Gastroesophageal sphincter (tissue), 4 donors: Measurements from ENCODE around the gene OTOS. TPM values are rescaled to one million over a fixed set of nuclear protein-coding genes. Genes with fewer than 3 reads are reported as not detected.

Experiments
- ATAC-seq: fragments of 150-250 bp; one replicate; pipeline ENCODE4 v1.9.1; 2016; ENCODE audit warnings: mild to moderate bottlenecking, moderate library complexity
- H3K27ac ChIP-seq, 4 donors: fragments of 200-600 bp; sonication (generic) in 3 of 4; 1 replicate in 3 of 4; 2 replicates in 1 of 4; pipeline ENCODE4 v1.5.1; 2016 to 2019
- H3K27me3 ChIP-seq: fragments of 200-600 bp; sonication (generic); one replicate; pipeline ENCODE4 v1.5.1; 2019
- H3K36me3 ChIP-seq, 2 donors: fragments of 200-600 bp; sonication (generic); one replicate each; pipeline ENCODE4 v1.5.1; 2019; ENCODE audit warnings: control low read depth in 1 of 2
- H3K4me1 ChIP-seq, 3 donors: fragments of 200-600 bp; sonication (generic); 1 replicate in 2 of 3; 2 replicates in 1 of 3; pipeline ENCODE4 v1.5.1; 2016 to 2019; ENCODE audit warnings: control low read depth in 2 of 3
- H3K4me3 ChIP-seq, 2 donors: fragments of 200-600 bp; sonication (generic); one replicate each; pipeline ENCODE4 v1.5.1; 2019; ENCODE audit warnings: mild to moderate bottlenecking in 1 of 2, moderate library complexity in 1 of 2
- H3K9me3 ChIP-seq, 3 donors: fragments of 200-600 bp; sonication (generic); one replicate each; pipeline ENCODE4 v1.5.1; 2017 to 2019; ENCODE audit warnings: control low read depth in 2 of 3
- CTCF ChIP-seq, 4 experiments: fragments of 200-600 bp in 2 of 4; fragments of 450-650 bp in 2 of 4; sonication (generic) in 1 of 4; IDR thresholded peaks; one replicate each; pipeline ENCODE4 v1.5.1; 2017 to 2019; ENCODE audit warnings: antibody characterized with exemption in 4 of 4, mild to moderate bottlenecking in 2 of 4, moderate library complexity in 2 of 4
- EP300 ChIP-seq: sonication (generic); formaldehyde crosslinking; IDR thresholded peaks from one replicate; pipeline ENCODE4 v1.6.1; 2017; ENCODE audit warnings: antibody characterized with exemption, mild to moderate bottlenecking
- POLR2A ChIP-seq, 2 donors: fragments of 450-650 bp; IDR thresholded peaks; one replicate each; pipeline ENCODE4 v1.6.1; 2017; ENCODE audit warnings: antibody characterized with exemption in 2 of 2, mild to moderate bottlenecking in 2 of 2, moderate library complexity in 1 of 2
- POLR2AphosphoS5 ChIP-seq: sonication (generic); formaldehyde crosslinking; IDR thresholded peaks from one replicate; pipeline ENCODE4 v1.6.1; 2017; ENCODE audit warnings: antibody characterized with exemption
- WGBS, 2 donors: methylation state at CpG; one replicate each; pipeline ENCODE4 v1.1.5; 2018; ENCODE audit warnings: low coverage in 1 of 2; 5-methylcytosine and 5-hydroxymethylcytosine counted together
- total RNA-seq, 4 donors: library from RNA; depleted of rRNA; stranded (reverse); fragments of >200 nt; gene quantifications; one replicate each; pipeline ENCODE4 v1.1.0, GENCODE V29; 2016

The OTOS gene
- total RNA-seq, 4 donors from 2014 or later = not detected

DNA sequence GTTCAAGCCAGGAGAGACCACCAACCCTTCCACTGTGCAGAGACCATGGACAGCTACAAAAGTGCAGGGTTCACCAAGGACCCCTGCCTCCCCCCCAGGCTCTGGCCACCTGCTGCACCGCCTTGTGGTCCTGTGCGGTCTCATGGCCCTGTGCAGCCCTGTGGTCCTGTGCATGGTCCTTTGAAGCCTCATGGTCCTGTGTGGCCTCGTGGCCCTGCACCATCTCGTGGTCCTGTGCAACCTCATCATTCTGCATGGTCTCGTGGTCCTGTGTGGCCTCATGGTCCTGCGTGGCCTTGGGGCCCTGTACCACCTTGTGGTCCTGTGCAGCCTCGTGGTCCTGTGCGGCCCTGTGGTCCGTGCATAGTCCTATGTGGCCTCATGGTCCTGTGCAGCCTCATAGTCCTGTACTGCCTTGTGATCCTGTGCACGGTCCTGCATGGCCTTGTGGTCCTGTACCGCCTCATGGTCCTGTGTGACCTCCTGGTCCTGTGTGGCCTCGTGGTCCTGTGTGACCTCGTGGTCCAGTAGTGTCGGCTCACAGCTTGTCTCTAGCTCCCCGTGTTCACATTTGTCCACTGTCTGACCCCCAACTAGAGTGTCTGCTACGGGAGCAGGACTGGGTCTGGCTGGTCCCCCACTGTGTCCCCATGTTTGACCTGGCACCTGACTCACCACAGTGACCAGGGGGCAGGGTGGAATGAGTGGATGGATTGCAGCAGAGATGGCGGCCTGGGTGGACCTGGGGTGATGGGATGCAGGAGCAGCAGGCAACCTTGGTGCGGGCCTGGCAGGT is 20.0 kb upstream of the OTOS start:
- H3K27me3 ChIP-seq = peaks cover 71% of the 10 kb centered on the region
- H3K27ac ChIP-seq = no peak overlapping the region
- H3K4me1 ChIP-seq = no peaks in the 10 kb centered on the region
- TF ChIP-seq EP300 = no peak
- TF ChIP-seq CTCF (IDR thresholded peaks at IDR 0.05) = no peak
- no peak for TF ChIP-seq POLR2AphosphoS5
- no peak for TF ChIP-seq POLR2A (IDR thresholded peaks at IDR 0.05)
- no peak overlapping the region for H3K4me3 ChIP-seq
- H3K36me3 ChIP-seq = no peaks in the 10 kb centered on the region
- H3K9me3 ChIP-seq = no peaks in the 10 kb centered on the region
- 96% methylated on average over 12 of the region's 18 CpGs; no CpG with 5 or more reads in 1 of the 2 donors for WGBS, 2 donors
- ATAC-seq = no peak

DNA sequence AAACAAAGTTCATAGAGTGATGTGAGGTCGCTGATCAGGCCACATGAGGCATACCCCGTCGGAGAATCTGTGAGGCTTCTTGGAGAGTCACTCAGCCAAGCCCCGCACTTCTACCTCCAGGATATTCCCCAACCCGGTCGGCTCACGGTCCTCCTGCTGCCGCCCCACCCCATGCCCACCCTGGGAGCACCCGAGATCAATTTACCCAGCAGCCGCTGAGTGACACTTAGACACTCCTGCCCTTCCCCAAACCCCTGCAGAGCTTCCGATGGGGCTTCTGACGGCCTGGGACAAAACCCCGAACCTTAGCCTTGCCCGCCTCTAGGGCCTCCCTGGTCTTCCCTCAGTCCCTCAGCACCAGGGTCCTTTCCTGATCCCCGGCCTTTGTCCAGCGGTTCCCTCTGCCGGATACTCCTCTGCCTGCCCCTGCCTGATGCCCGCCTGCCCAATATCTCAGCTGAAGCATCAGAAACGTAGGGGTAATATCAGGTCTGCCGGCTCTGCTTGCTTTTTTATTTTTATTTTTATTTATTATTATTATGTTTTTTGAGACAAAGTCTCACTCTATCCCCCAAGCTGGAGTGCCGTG is 18.9 kb upstream of the OTOS start:
- 93 to 100% methylated on average over 1 to 8 of the region's 21 CpGs for WGBS, 2 donors
- H3K27me3 ChIP-seq = peaks cover 71% of the 10 kb centered on the region
- no peak overlapping the region for H3K27ac ChIP-seq
- no peaks in the 10 kb centered on the region for H3K36me3 ChIP-seq
- TF ChIP-seq POLR2A (IDR thresholded peaks at IDR 0.05) = no peak
- TF ChIP-seq EP300 = no peak
- TF ChIP-seq CTCF (IDR thresholded peaks at IDR 0.05) = no peak
- TF ChIP-seq POLR2AphosphoS5 = no peak
- no peak for ATAC-seq
- no peaks in the 10 kb centered on the region for H3K4me1 ChIP-seq
- H3K9me3 ChIP-seq = no peaks in the 10 kb centered on the region
- no peak overlapping the region for H3K4me3 ChIP-seq

DNA sequence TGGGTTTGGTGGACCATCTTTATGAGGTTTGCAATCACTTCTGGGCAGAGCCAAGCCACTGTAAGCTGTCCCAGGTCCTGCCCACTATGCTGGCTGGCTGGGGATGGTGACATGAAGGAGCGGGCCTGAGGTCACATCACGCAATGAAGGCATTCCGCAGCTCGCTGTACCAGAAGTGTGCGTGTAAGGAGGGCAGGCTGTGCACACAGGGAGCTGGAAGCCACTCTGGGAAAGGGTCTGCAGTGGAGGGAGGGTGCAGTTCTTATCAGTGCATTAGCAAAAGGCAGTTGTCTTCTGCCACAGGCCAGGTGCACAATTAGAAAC is 16.7 kb upstream of the OTOS start:
- no peak for TF ChIP-seq POLR2AphosphoS5
- TF ChIP-seq POLR2A (IDR thresholded peaks at IDR 0.05) = no peak
- TF ChIP-seq EP300 = no peak
- TF ChIP-seq CTCF (IDR thresholded peaks at IDR 0.05) = no peak
- no peak for ATAC-seq

DNA sequence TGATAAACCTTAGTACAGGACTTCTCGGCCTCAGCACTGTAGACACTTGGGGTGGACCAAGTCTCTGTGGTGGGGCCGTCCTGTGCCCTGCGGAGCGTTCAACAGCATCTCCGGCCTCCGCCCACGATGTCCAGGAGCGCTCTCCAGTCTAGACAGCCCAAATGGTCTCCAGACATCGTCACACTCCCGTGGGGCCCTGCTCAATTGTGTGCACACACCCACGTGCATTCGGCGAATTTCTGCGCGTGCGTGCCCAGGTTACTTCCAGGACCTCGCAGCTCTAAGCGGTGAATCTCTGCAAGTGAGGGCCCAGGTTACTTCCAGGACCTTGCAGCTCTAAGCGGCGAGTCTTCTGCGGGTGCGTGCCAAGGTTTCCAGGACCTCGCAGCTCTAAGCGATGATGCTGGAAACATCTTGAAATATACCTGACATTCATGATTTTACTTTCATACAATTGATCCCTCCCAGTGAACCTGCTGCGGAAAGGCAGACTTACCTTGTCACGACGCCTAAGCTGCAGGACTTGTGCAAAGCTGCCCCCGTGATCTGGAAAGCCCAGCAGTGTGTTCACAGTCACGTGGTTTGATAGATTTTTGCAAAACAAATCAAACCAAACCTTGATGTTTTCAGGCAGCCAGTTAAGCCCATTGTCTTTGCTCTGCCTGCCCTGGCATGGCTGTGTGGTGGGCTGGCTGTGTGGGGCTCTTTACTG is 16.1 kb upstream of the OTOS start:
- Histone ChIP-seq H3K27me3 (peaks cover 69% of the 10 kb centered on the region), H3K36me3 (no peaks in the 10 kb centered on the region), H3K27ac (no peak overlapping the region), H3K4me1 (no peaks in the 10 kb centered on the region), H3K4me3 (no peak overlapping the region), H3K9me3 (no peaks in the 10 kb centered on the region)
- 30 to 40% methylated on average over 1 to 3 of the region's 29 CpGs for WGBS, 2 donors
- ATAC-seq = no peak
- no peak for TF ChIP-seq POLR2A (IDR thresholded peaks at IDR 0.05)
- no peak for TF ChIP-seq EP300
- no peak for TF ChIP-seq CTCF (IDR thresholded peaks at IDR 0.05)
- no peak for TF ChIP-seq POLR2AphosphoS5

More for the DNA sequence above, 16.7 kb upstream of the OTOS start:
- no peak overlapping the region for H3K4me3 ChIP-seq
- H3K27ac ChIP-seq = no peak overlapping the region
- H3K27me3 ChIP-seq = peaks cover 69% of the 10 kb centered on the region
- H3K4me1 ChIP-seq = no peaks in the 10 kb centered on the region
- WGBS, 2 donors = no CpG with 5 or more reads among the region's 5 CpGs
- H3K36me3 ChIP-seq = no peaks in the 10 kb centered on the region
- no peaks in the 10 kb centered on the region for H3K9me3 ChIP-seq
